NB4 (cell line): Measurements from ENCODE around the gene INSYN2A.

ENCODE experiments used
- DNase-seq: peaks from one replicate; pipeline ENCODE4 v3.0.0; 2010; ENCODE audit warnings: low read depth
- H3K4me3 ChIP-seq: one replicate; pipeline ENCODE4 v1.5.1; 2011; ENCODE audit warnings: mild to moderate bottlenecking, low read depth, low read length, moderate library complexity
- MAX ChIP-seq: IDR thresholded peaks from 2 replicates; pipeline ENCODE4 v1.6.1; 2011; ENCODE audit warnings: low read depth, low read length
- MYC ChIP-seq: IDR thresholded peaks from 2 replicates; pipeline ENCODE4 v1.6.1; 2011; ENCODE audit warnings: low read depth, low read length
- POLR2A ChIP-seq: IDR thresholded peaks from 2 replicates; pipeline ENCODE4 v1.6.1; 2011; ENCODE audit warnings: mild to moderate bottlenecking; ENCODE audit not compliant: insufficient read length; ENCODE audit errors: extremely low read depth
- TF ChIP-seq, protein P1 (sequence below): IDR thresholded peaks from one replicate; pipeline ENCODE4 v1.5.1; 2012; ENCODE audit warnings: low read depth, low read length

Gene INSYN2A

DNA sequence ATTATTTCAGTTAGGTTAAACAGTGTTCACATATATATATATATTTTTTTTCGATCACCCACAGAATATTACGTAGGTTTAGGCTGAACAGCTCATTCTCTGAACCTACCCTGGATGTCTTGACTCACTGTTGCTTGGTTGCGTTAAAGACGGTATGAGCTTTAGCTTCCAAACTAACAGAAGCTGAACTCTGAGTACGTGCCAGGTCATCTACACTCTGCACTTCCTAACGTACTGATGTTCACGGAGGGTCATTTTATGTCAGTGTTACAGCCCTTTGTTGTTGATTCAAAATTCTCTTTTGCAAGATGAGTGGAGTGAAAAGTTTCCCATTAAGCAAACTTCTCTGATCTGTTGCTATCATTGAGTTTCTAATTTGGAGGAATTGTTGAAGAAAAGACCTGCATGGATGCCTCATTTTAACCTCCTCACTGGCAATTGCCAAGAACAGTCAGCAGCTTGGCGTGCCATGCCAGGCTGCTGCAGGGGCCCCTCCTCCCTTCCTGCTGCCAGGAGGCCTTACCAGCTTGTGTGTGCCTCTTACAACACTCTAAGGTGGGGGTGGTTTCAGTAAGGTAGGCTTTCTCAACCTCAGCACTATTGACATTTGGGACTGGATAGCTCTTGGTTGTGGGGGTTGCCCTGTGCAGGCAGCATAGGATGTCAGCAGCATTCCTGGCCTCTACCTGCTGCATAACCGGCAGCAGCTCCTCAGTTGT lies 44.3 kb downstream of the INSYN2A start:
- H3K4me3 ChIP-seq = no peak overlapping the region
- DNase-seq = no peak
- TF ChIP-seq, protein P1, sequence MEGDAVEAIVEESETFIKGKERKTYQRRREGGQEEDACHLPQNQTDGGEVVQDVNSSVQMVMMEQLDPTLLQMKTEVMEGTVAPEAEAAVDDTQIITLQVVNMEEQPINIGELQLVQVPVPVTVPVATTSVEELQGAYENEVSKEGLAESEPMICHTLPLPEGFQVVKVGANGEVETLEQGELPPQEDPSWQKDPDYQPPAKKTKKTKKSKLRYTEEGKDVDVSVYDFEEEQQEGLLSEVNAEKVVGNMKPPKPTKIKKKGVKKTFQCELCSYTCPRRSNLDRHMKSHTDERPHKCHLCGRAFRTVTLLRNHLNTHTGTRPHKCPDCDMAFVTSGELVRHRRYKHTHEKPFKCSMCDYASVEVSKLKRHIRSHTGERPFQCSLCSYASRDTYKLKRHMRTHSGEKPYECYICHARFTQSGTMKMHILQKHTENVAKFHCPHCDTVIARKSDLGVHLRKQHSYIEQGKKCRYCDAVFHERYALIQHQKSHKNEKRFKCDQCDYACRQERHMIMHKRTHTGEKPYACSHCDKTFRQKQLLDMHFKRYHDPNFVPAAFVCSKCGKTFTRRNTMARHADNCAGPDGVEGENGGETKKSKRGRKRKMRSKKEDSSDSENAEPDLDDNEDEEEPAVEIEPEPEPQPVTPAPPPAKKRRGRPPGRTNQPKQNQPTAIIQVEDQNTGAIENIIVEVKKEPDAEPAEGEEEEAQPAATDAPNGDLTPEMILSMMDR = no peak
- TF ChIP-seq MAX (no peak), MYC (no peak), POLR2A (no peak)

- DNase-seq = no peak
- no peak overlapping the region for H3K4me3 ChIP-seq
Observed at GRCh38 chr10:127151541-127151940, 44.9 kb downstream of the INSYN2A start.

GRCh38 chr10:127150136-127150535 lies 46.3 kb downstream of the INSYN2A start:
- H3K4me3 ChIP-seq = no peak overlapping the region
- DNase-seq = no peak
- no peak for TF ChIP-seq MYC
- TF ChIP-seq, protein P1 = no peak
- no peak for TF ChIP-seq MAX
- no peak for TF ChIP-seq POLR2A

More at GRCh38 chr10:127151541-127151940, 44.9 kb downstream of the INSYN2A start:
- TF ChIP-seq, protein P1 = no peak
- TF ChIP-seq MAX (no peak), POLR2A (no peak), MYC (no peak)

GRCh38 chr10:127149501-127150081 lies 46.8 kb downstream of the INSYN2A start:
- TF ChIP-seq MAX (no peak), POLR2A (no peak), MYC (no peak)
- TF ChIP-seq, protein P1 = no peak
- no peak for DNase-seq
- no peak overlapping the region for H3K4me3 ChIP-seq

- peak; percentile 42 for DNase-seq
- TF ChIP-seq POLR2A = no peak
- no peak for TF ChIP-seq MYC
- TF ChIP-seq, protein P1 = no peak
- TF ChIP-seq MAX = no peak
- no peak overlapping the region for H3K4me3 ChIP-seq
Observed at GRCh38 chr10:127148933-127149220, 47.5 kb downstream of the INSYN2A start.
